HG03108 (cell line): ENCODE measurements around the gene STAC3.
"Not testable (repeated sequence)": the region's sequence is repeated elsewhere in the genome, so short reads cannot be mapped to it uniquely, and the experiment has no call there.

Experiments
- ATAC-seq: cut with Tn5 transposase; IDR thresholded peaks from one replicate; pipeline ENCODE4 v1.9.1; 2021; ENCODE audit warnings: moderate library complexity; ENCODE audit not compliant: unreplicated experiment

STAC3 gene

GRCh38 chr12:57250956-57251355, at the start of gene STAC3:
TSS of gene STAC3 (minus strand) at chr12:57251187. CDS start at chr12:57249636, 1,551 bp downstream.
- no peak for ATAC-seq

- ATAC-seq = no peak
Observed at GRCh38 chr12:57299514-57300016, 48.6 kb upstream of the STAC3 start.

- ATAC-seq = no peak
Observed at GRCh38 chr12:57296291-57296690, 45.3 kb upstream of the STAC3 start.

- not testable (repeated sequence) for ATAC-seq
Observed at GRCh38 chr12:57282073-57282472, 31.1 kb upstream of the STAC3 start.

- peak; percentile 86 for ATAC-seq
Observed at GRCh38 chr12:57280211-57281062, 29.4 kb upstream of the STAC3 start.

GRCh38 chr12:57278465-57279381, 27.7 kb upstream of the STAC3 start:
- no peak for ATAC-seq

- ATAC-seq = no peak
Observed at GRCh38 chr12:57276935-57277563, 26.1 kb upstream of the STAC3 start.

GRCh38 chr12:57276233-57276632, 25.2 kb upstream of the STAC3 start:
- ATAC-seq = not testable (repeated sequence)

- ATAC-seq = no peak
Observed at GRCh38 chr12:57273516-57273915, 22.5 kb upstream of the STAC3 start.

- ATAC-seq = no peak
Observed at GRCh38 chr12:57272337-57273151, 21.6 kb upstream of the STAC3 start.

GRCh38 chr12:57270966-57271470, 20.0 kb upstream of the STAC3 start:
- ATAC-seq = no peak

- no peak for ATAC-seq
Observed at GRCh38 chr12:57268264-57268663, 17.3 kb upstream of the STAC3 start.

GRCh38 chr12:57266681-57267080, 15.7 kb upstream of the STAC3 start:
- no peak for ATAC-seq

GRCh38 chr12:57263096-57263495, 12.1 kb upstream of the STAC3 start:
- ATAC-seq = no peak

GRCh38 chr12:57262126-57262822, 11.3 kb upstream of the STAC3 start:
- no peak for ATAC-seq

GRCh38 chr12:57261428-57261865, 10.5 kb upstream of the STAC3 start:
- ATAC-seq = no peak

GRCh38 chr12:57260366-57260765, 9.4 kb upstream of the STAC3 start:
- no peak for ATAC-seq

- ATAC-seq = no peak
Observed at GRCh38 chr12:57258977-57259970, 8.3 kb upstream of the STAC3 start.
